ENCODE data around the gene LRRN2. TPM values are rescaled to one million over a fixed set of nuclear protein-coding genes. Genes with fewer than 3 reads are reported as not detected.

LRRN2 gene
- total and polyA plus RNA-seq, 9 of the 15 experiments (the other 6 are each of a cell fraction or from before 2014, with no cell fraction given): 0.05 TPM; not detected in 8

DNA sequence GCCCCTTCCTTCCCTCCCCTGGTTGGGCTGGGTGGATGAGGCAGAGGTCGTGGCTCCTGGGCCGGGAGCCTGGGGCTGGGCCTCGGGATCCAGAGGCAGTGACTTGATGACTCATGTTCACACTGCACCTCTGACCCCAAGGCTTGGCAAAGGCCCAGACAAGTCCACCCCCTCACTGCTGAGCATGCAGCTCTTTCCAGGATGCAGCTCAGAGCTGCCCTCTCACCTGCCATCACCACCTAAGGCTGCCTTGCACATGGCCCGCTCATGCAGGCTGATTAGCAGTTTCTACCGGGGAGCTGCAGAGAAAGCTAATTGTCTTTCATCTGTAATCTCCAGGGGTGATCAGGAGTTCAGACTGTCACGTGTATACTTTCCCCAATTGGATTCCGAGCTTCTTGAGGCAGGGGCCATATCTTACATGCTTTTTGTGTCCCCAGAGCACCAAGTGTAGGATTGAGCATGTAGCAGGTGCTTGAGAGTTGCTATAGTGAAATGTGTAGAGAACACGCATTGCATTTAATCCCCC lies 62.1 kb downstream of the LRRN2 start (continued):
- TF ChIP-seq, protein P1, sequence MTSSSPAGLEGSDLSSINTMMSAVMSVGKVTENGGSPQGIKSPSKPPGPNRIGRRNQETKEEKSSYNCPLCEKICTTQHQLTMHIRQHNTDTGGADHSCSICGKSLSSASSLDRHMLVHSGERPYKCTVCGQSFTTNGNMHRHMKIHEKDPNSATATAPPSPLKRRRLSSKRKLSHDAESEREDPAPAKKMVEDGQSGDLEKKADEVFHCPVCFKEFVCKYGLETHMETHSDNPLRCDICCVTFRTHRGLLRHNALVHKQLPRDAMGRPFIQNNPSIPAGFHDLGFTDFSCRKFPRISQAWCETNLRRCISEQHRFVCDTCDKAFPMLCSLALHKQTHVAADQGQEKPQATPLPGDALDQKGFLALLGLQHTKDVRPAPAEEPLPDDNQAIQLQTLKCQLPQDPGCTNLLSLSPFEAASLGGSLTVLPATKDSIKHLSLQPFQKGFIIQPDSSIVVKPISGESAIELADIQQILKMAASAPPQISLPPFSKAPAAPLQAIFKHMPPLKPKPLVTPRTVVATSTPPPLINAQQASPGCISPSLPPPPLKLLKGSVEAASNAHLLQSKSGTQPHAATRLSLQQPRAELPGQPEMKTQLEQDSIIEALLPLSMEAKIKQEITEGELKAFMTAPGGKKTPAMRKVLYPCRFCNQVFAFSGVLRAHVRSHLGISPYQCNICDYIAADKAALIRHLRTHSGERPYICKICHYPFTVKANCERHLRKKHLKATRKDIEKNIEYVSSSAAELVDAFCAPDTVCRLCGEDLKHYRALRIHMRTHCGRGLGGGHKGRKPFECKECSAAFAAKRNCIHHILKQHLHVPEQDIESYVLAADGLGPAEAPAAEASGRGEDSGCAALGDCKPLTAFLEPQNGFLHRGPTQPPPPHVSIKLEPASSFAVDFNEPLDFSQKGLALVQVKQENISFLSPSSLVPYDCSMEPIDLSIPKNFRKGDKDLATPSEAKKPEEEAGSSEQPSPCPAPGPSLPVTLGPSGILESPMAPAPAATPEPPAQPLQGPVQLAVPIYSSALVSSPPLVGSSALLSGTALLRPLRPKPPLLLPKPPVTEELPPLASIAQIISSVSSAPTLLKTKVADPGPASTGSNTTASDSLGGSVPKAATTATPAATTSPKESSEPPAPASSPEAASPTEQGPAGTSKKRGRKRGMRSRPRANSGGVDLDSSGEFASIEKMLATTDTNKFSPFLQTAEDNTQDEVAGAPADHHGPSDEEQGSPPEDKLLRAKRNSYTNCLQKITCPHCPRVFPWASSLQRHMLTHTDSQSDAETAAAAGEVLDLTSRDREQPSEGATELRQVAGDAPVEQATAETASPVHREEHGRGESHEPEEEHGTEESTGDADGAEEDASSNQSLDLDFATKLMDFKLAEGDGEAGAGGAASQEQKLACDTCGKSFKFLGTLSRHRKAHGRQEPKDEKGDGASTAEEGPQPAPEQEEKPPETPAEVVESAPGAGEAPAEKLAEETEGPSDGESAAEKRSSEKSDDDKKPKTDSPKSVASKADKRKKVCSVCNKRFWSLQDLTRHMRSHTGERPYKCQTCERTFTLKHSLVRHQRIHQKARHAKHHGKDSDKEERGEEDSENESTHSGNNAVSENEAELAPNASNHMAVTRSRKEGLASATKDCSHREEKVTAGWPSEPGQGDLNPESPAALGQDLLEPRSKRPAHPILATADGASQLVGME (CRISPR knock-in tag; IDR thresholded peaks at IDR 0.05): no peak
- TF ChIP-seq TAF9B (IDR thresholded peaks at IDR 0.05; ENCODE audit: partially characterized antibody): no peak
- TF ChIP-seq ELF4 (CRISPR knock-in tag; IDR thresholded peaks at IDR 0.05): no peak
- no peak for TF ChIP-seq TCFL5 (CRISPR knock-in tag; conservative IDR thresholded peaks at IDR 0.05)
- no peak for TF ChIP-seq ZBTB17 (CRISPR knock-in tag; IDR thresholded peaks at IDR 0.05)
- no peak for TF ChIP-seq WHSC1 (IDR thresholded peaks at IDR 0.05; ENCODE audit: low read length)
- TF ChIP-seq EZH2 (IDR thresholded peaks at IDR 0.05; ENCODE audit: borderline replicate concordance, low read depth, low read length): no peak
- TF ChIP-seq IRF2 (CRISPR knock-in tag; IDR thresholded peaks at IDR 0.05): no peak
- TF ChIP-seq ZNF584 (CRISPR knock-in tag; IDR thresholded peaks at IDR 0.05; ENCODE audit: low read depth): no peak
- TF ChIP-seq ZNF12 (CRISPR knock-in tag; IDR thresholded peaks at IDR 0.05): no peak
- TF ChIP-seq, protein P2, sequence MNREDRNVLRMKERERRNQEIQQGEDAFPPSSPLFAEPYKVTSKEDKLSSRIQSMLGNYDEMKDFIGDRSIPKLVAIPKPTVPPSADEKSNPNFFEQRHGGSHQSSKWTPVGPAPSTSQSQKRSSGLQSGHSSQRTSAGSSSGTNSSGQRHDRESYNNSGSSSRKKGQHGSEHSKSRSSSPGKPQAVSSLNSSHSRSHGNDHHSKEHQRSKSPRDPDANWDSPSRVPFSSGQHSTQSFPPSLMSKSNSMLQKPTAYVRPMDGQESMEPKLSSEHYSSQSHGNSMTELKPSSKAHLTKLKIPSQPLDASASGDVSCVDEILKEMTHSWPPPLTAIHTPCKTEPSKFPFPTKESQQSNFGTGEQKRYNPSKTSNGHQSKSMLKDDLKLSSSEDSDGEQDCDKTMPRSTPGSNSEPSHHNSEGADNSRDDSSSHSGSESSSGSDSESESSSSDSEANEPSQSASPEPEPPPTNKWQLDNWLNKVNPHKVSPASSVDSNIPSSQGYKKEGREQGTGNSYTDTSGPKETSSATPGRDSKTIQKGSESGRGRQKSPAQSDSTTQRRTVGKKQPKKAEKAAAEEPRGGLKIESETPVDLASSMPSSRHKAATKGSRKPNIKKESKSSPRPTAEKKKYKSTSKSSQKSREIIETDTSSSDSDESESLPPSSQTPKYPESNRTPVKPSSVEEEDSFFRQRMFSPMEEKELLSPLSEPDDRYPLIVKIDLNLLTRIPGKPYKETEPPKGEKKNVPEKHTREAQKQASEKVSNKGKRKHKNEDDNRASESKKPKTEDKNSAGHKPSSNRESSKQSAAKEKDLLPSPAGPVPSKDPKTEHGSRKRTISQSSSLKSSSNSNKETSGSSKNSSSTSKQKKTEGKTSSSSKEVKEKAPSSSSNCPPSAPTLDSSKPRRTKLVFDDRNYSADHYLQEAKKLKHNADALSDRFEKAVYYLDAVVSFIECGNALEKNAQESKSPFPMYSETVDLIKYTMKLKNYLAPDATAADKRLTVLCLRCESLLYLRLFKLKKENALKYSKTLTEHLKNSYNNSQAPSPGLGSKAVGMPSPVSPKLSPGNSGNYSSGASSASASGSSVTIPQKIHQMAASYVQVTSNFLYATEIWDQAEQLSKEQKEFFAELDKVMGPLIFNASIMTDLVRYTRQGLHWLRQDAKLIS (CRISPR knock-in tag; IDR thresholded peaks at IDR 0.05): no peak
- no peak for TF ChIP-seq ZNF79 (CRISPR knock-in tag; IDR thresholded peaks at IDR 0.05; ENCODE audit: low read depth)
- no peak for TF ChIP-seq ZNF431 (CRISPR knock-in tag; IDR thresholded peaks at IDR 0.05)
- TF ChIP-seq ZNF23 (CRISPR knock-in tag; IDR thresholded peaks at IDR 0.05): no peak
- TF ChIP-seq C11orf30 (IDR thresholded peaks at IDR 0.05; ENCODE audit: low read depth): peak; percentile 86
- TF ChIP-seq NR4A1 (CRISPR knock-in tag; IDR thresholded peaks at IDR 0.05): no peak
- no peak for TF ChIP-seq NR4A1 (tag; IDR thresholded peaks at IDR 0.05)
- TF ChIP-seq, protein P3, sequence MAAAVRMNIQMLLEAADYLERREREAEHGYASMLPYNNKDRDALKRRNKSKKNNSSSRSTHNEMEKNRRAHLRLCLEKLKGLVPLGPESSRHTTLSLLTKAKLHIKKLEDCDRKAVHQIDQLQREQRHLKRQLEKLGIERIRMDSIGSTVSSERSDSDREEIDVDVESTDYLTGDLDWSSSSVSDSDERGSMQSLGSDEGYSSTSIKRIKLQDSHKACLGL (CRISPR knock-in tag; IDR thresholded peaks at IDR 0.05; ENCODE audit: borderline replicate concordance, poor library complexity, severe bottlenecking): no peak
- TF ChIP-seq BRCA1 (IDR thresholded peaks at IDR 0.05): no peak
- no peak for TF ChIP-seq BRCA1 (CRISPR knock-in tag; IDR thresholded peaks at IDR 0.05)
- no peak for TF ChIP-seq RBM14 (IDR thresholded peaks at IDR 0.05; ENCODE audit: borderline replicate concordance, insufficient read depth, low read depth, low read length)

All from K562 (cell line).